Heart left ventricle (tissue), 13 donors: ENCODE results near the gene NKAIN2.

ENCODE experiments used
- POLR2A ChIP-seq, 2 donors: fragments of 450-650 bp; IDR thresholded peaks; one replicate each; pipeline ENCODE4 v1.6.1; 2017; ENCODE audit warnings: antibody characterized with exemption in 2 of 2, mild to moderate bottlenecking in 2 of 2, moderate library complexity in 2 of 2
- TF ChIP-seq, protein P1 (sequence below), 12 donors: fragments of 200-600 bp; sonication (generic) in 4 of 12; IDR thresholded peaks; one replicate each; pipeline versions ENCODE4 v1.5.0 to v1.8.0; 2018 to 2022; ENCODE audit warnings: antibody characterized with exemption in 12 of 12, mild to moderate bottlenecking in 5 of 12
- donor health status: ischemic (EF 13 %, LVEDD 7.1; RV severe dilation, severe dysfunction).
- donor health status: DM: no; HTN: yes; CAD: no.
- donor health status: DM: no; HTN: no; CAD: no.
- donor health status: ischemic (EF 25% LVEDD 6.9; RV normal size, moderate dysfunction).
- donor health status: ischemic (EF 25% LVEDD 5.7; RV mildly dilated, moderate dysfunction).
- donor health status: ischemic (EF 35%, LVEDD 5.7; RV mildly dilated, moderate dysfunction).
- donor health status: nonischemic (EF 11% LVEDD 7.7; RV severe dilation, severe dysfunction).
- donor health status: DM: yes; HTN: yes; CAD: no.
- donor health status: PGD.
- donor health status: ischemic (EF 29% LVEDD 5.4; RV normal size, mild dysfunction).
- donor health status: nonischemic (EF 23%, LVEDD 6.1; RV moderate dilation, normal function).

DNA sequence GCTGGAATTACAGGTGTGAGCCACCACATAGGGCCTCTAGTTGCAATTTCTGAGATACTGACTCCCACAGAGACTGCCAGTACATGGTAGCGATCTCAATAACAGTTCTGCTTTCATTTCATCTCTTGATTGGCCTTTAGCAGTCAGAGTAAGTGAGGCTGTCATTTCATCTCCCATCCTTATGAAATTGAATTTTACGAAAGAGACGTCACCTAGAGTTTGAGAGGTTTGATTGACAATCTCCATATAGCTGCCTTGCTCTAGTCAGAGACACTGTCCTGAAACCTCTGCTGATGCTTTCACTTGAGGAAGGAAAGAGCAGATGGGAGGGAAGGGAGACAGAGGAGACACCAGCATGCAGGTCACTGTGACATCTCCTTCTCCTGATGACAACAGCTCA, 466.1 kb downstream of the NKAIN2 start:
- TF ChIP-seq, protein P1, sequence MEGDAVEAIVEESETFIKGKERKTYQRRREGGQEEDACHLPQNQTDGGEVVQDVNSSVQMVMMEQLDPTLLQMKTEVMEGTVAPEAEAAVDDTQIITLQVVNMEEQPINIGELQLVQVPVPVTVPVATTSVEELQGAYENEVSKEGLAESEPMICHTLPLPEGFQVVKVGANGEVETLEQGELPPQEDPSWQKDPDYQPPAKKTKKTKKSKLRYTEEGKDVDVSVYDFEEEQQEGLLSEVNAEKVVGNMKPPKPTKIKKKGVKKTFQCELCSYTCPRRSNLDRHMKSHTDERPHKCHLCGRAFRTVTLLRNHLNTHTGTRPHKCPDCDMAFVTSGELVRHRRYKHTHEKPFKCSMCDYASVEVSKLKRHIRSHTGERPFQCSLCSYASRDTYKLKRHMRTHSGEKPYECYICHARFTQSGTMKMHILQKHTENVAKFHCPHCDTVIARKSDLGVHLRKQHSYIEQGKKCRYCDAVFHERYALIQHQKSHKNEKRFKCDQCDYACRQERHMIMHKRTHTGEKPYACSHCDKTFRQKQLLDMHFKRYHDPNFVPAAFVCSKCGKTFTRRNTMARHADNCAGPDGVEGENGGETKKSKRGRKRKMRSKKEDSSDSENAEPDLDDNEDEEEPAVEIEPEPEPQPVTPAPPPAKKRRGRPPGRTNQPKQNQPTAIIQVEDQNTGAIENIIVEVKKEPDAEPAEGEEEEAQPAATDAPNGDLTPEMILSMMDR (IDR thresholded peaks at IDR 0.05), result no peak
- TF ChIP-seq POLR2A (IDR thresholded peaks at IDR 0.05), result no peak
